Activated CD4-positive, alpha-beta T cell treated with anti-CD3 and anti-CD28 coated beads for 24 hours (primary cell): Measurements from ENCODE around the gene TAS2R20.
"Not testable (repeated sequence)": the region's sequence is repeated elsewhere in the genome, so short reads cannot be mapped to it uniquely, and the experiment has no call there.

ENCODE experiments used
- DNase-seq, 2 donors: peaks; one replicate each; pipeline ENCODE4 v3.0.0-alpha.2; 2020; ENCODE audit warnings: low read depth in 2 of 2

The TAS2R20 gene, protein sequence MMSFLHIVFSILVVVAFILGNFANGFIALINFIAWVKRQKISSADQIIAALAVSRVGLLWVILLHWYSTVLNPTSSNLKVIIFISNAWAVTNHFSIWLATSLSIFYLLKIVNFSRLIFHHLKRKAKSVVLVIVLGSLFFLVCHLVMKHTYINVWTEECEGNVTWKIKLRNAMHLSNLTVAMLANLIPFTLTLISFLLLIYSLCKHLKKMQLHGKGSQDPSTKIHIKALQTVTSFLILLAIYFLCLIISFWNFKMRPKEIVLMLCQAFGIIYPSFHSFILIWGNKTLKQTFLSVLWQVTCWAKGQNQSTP

DNA sequence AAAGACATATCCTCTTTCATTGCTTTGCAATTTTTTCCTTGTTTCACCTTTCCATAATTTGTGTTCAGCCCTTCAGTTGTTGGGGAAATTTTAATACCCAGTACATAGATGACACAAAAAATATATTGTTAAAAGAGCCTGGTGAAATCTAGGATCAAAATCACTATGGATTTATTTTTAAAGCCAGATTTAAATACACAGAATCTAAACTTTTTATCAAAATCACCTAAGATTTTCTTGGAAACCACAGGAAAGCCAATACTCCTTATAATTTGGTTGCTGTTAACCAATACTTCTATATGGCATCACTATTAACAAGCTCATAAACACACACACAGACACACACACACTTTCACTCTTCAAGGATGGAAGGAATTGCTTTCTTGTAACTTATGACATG lies at the start of gene TAS2R20:
Gene TAS2R20 (minus strand): TSS at position 101 of the 400 bp plus-strand sequence. CDS start 429 bp downstream, outside the sequence.
- DNase-seq, result no peak

DNA sequence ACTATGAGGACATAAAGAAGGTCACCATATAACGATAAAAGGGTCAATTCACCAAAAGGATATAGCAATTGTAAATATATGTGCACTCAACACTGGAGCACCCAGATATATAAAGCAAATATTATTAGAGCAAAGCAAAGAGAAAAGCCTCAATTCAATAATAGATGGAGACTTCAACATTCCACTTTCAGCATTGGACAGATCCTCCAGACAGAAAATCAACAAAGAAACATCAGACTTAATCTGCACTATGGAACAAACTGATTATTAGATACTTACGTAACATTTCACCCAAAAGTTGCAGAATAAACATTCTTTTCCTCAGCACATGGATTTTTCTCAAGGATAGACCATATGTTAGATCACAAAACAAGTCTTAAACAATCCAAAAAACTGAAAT lies 43.3 kb upstream of the TAS2R20 start:
- not testable (repeated sequence) for DNase-seq

DNA sequence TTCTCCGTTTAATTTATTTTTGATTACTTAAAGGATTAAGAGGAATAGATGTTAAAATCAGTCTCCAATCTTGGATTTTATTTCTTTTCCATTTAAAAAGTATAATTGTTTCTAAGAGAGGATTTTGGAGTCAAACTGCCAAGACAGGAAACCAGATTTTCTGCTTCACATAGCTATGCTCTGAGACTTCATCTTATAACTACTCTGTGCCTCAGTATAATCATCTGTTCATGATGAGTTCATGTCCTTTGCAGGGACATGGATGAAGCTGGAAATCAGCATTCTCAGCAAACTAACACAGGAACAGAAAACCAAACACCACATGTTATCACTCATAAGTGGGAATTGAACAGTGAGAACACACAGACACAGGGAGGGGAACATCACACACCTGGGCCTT lies 42.1 kb upstream of the TAS2R20 start:
- DNase-seq, result no peak

DNA sequence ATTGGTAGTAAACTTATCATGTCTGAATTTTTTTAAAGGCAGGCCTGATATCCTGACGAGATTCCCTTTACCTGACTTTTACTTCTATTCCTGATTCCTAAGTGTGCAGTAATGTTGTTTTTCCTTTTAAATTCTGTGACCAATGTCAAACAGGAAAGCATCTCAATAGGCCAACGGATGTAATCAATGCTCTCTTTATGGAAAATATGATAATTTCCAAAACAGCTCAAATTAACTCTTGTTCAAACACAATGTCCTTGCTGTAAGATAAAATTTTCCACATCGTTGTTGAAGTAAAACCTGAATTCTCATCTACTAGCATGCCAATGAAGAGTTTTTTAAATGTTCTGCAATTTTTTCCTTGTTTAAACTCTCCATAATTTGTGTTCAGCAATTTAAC lies 41.1 kb upstream of the TAS2R20 start:
- DNase-seq, result no peak

DNA sequence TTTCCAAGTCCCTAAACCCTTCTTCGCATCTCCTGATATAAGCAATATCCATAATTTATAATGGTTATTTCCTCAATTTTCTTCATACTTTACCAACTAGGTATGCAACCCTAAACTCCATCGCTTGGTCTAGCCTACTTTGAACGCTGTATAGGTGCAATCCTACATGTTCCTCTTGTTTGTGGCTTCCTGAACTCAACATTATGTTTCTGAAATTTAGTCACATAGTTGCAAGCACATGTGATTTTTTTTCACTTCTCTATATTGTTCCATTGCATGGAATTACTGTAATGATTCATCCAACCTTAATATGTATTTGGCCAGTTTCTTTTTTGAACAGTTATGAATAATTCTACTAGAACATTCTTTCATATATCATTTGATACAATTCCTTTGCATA lies 35.9 kb upstream of the TAS2R20 start:
- DNase-seq, result not testable (repeated sequence)

DNA sequence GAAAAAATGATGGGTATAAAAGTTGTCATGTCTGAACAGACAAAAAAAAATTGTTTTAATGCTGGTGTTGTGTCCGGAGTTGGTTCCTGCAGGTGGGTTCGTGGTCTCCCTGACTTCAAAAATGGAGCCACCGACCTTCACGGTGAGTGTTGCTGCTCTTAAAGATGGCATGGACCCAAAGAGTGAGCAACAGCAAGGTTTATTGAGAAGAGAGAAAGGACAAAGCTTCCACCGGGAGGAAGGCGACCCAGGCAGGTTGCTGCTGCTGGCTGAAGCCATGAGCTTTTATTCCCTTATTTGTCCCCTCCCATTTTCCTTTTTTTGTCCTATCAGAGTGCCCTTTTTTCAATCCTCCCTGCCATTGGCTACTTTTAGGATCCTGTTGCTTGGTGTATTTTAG lies 33.2 kb upstream of the TAS2R20 start, which contains the start of gene TAS2R31:
Gene TAS2R31 (minus strand): TSS at position 101 of the 400 bp plus-strand sequence. CDS start 72 bp downstream, at position 29.
- no peak for DNase-seq

DNA sequence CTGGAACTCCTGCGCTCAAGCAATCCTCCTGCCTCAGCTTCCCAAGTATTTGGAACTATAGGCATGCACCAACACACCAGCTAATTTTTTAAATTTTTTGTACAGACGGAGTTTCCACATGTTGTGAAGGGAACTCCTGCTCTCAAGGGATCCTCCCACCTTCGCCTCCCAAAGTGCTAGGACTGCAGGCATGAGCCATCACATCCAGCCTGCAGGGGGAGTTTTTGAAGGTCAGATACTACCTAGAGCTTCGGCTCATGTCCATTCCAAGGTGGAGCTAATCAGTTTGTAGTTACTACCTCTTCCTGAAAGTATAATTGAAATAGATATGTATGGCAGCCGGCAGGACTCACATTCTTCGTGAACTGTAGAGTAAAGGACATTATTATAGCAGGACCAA lies 28.0 kb upstream of the TAS2R20 start:
- no peak for DNase-seq

DNA sequence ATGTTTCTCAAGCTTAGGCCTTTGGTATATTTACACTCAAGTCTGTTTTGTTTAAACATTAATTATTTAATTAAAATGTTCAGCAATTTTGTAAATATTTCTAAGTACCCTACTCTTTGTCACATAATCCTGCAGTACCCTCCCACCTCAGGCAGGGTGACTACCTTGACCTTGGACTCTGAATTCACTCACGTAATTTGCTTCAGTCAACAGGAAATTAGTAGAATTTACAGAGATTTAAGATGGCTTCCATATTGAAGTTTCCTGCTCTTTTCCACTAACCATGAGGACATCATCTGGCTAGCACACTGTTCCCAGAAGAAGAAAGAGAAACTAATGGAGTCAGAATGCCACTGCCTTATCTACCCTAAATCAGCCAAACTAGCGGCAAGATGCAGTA lies 25.3 kb upstream of the TAS2R20 start:
- no peak for DNase-seq

DNA sequence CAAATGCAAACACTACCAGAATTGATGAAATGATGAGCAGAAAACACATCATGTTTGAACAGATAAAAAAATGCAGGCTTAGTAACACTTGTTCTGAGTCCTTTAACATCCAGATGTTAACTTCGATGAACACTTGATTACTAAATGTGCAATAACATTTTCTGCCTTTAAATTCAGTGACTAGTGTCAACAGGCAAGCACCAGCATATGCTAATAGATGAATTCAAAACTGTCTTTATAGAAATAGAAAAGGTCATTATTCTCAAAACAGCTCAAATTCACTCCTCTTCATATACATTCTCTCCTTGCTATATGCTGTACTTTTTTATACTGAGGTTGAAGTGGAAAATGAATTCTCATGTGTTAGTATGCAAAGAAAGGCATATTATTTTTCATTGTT lies 24.4 kb upstream of the TAS2R20 start, which contains the start of gene TAS2R19:
Gene TAS2R19 (minus strand): TSS at position 101 of the 400 bp plus-strand sequence. CDS start 49 bp downstream, at position 52.
- DNase-seq, result no peak

DNA sequence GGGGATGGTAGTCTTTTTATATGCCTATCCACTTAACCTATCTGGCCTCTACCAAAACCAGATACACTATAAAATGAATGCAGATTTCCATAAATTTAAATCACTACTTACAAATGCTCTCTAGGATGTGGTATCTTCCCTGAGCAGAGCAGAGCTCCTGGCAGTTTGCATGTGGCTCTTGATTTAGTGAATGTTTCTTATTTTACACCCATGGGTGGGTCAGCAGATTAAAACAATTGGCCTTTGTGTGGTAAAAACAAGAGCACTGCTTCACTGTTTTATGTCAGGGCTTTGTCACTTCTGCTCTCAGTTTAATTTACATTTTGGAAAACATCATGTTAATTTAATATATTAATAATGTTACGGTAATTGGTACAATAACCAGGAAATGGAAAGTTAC lies 18.8 kb upstream of the TAS2R20 start:
- DNase-seq, result no peak

DNA sequence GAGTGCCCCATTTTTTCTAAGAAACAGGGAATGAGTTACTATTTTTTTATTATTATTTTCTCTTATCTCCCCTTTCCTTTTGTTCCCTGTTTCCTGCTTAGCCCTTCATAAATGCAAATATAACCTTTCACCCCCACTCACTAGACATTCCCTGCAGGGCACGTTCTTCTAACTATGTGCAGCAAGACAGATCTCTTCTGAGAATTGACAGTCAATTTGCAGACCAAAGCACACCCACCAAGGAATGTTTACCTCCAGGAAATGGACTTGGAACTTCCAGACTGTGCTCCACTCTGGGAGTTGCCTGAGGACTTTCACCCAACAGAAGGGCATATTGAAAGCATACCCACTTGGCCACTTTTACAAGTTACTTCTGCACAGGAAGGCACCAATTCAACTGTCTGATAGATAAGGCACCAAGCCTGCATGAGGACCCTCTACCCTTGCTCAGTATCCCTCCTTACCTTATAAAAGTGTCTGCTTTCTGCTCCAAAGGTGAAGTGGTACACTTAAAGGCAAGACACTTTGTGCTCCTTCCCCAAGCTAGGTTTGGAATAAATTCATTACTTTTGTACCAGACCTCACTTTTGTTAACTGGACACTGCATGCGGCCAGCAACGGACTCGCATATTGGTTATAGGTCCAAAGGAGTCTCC lies 17.8 kb upstream of the TAS2R20 start:
- no peak for DNase-seq

DNA sequence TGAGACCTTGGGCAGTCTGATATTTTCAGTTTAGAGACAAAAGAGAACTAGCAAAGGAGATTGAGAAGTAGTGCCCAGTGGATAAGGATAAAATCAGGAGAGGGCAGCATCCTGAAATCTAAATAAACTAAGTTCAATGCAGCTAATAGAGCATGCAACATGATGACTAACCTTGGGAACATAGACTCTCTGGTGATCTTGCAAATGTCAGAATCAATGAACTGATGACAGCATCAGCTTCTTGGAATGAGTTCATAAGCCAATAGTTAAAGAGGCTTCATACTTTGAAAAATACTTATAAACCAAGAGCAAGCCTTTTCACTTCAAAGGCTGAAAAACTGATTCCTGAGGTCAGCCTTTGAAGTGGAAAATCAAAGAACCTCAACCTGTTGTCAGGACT lies 16.1 kb upstream of the TAS2R20 start:
- DNase-seq, result no peak

DNA sequence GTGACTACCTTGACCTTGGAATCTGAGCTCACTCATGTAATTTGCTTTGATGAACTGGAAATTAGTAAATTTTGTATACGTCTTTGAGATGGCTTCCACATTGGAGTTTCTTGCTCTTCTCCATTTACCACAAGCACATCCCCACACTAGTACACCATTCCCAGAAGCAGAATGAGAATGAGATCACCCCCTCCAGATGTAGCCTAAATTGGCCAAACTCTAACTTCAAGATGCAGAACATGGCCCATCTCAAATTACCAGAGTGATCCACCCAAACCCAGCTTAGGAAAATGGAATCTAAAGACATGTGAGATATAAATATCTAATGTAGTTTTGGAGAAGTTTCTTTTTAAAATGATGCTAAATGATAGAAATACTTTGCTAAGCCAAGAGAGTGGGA lies 9.5 kb upstream of the TAS2R20 start:
- DNase-seq, result no peak

DNA sequence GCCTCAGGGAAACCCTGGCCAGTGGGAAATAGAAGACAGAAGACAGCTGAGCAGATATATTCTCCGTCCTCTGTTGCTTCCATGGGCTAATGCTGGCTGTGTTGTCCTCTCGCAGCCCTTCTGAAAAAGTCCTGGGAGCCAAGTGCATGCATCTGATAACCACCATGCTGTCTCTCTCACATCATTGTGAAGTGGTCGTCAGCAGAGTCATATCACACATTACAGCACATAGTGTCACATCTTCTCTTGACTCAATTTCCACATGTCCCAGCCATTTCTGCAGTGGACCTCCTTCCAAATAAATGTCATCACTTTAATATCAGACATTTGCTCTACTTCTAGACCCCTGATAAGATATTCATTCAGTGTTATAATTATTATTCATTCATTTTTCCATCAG lies 3.8 kb downstream of the TAS2R20 start:
- no peak for DNase-seq

DNA sequence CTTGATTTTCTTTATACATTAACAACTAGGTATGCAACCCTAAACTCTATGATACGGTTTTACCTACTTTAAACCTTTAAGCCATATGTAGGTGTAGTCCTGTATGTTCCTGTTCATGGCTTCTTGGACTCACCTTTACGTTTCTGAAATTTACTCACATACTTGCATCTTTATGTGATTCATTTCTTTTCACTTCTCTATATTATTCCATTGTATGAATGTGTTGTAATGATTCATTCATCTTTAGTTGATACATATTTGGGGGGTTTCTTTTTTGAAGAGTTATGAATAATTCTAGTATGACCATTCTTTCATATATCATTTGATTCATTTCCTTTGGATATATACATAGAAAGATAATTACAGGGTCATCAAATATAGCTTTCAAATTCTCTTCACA lies 9.0 kb downstream of the TAS2R20 start:
- no peak for DNase-seq

DNA sequence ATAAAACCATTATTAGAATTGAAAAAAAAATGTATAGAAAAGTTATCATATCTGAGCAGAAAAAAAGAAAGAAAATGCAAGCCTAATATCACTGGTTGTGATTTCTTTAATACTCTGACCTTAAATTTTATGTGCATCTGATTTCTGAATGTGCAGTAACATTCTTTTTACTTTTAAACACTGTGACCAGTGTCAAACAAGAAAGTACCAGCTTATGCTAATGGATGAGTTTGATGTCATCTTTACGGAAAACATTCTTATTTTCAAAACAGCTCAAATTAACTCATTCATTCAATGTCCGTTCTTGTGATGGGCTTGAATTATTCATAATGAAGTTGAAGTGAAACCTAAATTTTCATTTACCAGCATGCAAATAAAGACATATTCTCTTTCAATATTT lies 11.3 kb downstream of the TAS2R20 start, which contains the start of gene TAS2R50:
Gene TAS2R50 (minus strand): TSS at position 101 of the 400 bp plus-strand sequence. CDS start 52 bp downstream, at position 49.
- no peak for DNase-seq

DNA sequence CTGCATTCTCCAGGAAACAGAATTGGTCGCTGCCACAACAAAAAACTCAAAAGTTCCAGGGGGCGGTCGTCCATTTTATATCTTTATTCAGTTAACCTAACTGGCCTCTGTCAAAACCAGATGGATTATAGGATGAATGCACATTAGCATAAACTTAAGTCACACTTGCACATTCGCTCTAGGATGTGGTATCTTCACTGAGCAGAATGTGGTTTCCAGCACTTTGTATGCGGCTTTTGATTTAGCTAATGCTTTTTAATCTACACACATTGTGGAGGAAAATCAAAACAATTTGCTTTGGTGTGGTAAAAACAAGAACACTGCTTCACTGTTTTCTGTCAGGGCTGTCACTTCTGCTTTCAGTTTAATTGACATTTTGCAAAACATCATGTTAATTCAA lies 15.9 kb downstream of the TAS2R20 start:
- DNase-seq, result peak in 1 of 2 donors; percentile 6

DNA sequence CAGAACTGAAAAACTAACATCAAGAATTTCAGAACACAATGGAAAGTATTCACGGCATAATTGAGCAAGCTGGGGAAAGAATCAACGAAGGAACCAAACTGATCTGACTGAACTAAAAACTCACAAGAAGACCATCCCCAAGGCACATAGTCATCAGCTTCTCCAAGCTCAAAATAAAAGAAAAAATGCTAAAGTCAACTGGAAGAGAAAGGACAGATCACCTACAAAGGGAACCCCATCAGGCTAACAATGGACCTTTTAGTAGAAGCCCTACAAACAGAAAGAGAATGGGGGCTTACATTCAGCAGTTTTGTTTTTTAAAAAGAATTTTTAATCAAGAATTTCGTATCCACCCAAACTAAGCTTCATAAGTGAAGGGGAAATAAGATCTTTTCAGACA lies 23.1 kb downstream of the TAS2R20 start:
- DNase-seq, result no peak

DNA sequence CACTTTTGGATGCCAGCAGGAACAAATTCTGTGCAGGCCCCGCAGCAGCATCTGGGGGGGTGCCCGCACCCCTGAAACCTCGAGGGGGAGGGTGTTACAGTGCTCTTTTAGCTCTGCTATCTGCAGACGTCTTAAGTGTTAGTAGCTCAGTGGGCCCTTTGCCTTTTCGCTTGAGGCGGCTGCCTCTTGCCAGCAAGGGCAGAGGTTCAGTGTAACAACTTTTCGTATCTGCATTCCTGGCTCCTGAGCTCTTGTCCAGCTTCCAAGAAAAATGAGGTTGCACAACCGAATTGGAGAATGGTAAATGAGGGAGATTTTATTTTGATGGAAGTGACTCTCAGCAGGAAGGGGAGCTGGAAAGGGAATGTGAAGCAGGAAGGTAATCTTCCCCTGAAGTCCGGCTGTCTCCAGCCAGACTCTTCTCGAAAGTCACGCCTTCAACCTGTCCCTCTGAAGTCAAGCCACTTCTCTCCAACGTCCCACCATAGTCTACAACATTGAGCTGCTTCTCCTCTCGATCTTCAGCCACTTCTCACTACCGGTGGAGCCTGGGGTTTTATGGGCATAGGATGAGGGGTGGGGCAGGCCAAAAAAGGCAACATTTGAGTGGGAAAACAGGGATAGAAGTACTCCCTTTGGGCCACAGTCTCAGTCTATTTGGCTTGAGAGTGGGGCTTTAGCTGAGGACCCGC lies 29.2 kb downstream of the TAS2R20 start:
- DNase-seq, result no peak

DNA sequence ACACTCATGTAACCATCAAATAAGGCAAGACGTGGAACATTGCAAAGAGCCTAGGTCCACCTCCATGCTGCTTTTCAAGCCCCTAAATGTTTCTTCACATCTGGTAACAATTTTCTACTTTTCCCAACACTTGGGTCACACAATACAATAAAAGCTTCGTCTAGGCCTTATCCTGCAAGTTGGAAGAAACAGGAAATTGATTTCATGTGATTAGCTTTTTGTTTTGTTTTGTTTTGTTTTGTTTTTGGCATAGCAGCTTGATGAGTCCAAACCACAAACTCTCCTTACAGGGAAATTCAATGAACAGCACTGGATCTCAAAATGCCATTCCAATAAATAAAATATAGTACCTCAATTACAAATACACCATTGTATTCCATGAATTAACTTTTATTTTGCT lies 30.7 kb downstream of the TAS2R20 start:
- no peak for DNase-seq

DNA sequence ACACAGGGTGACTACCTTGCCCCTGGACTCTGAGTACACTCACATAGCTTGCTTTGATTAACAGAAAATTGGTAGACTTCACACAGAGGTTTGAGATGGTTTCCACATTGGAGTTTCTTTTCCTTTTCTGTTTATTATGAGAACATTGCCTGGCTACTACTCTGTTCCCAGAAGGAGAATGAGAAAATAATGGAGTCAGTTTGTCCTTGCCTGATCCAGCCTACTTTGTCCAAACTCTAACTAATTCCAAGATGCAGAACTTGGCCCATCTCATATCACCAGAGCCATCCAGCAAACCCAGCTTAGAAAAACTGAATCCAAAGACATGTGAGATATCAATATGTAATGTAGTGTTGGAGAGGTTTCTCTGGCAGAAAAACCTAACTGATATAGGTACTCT lies 31.8 kb downstream of the TAS2R20 start:
- DNase-seq, result no peak

DNA sequence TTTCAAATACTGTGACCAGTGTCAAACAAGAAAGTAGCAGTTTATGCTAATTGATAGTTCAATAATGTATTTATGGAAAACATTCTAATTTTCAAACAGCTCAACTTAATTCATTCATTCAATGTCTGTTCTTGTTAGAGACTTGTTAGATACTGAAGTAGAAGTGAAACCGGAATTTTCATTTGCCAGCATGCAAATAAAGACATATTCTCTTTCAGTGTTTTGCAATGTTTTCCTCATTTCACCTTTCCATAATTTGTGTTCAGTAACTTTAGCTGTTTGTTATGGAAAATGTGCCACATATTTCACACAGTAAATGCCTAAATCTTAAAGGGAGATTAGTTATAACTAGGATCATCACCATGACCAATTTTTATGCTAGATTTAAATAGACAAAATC lies 32.6 kb downstream of the TAS2R20 start:
- DNase-seq, result no peak

DNA sequence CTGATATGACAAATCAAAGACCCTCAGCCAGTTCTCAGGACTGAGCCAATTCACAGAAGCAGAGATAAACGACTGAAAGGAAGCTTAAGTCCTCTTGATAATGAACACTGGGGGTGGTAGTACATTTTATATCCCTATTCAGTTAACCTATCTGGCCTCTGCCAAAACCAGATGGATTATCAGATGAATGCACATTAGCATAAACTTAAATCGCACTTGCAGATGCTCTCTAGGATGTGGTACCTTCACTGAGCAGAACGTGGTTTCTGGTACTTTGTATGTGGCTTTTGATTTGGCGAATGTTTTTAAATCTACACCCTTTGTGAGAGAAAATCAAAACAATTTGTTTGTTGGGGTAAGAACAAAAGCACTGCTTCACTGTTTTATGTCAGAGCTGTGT lies 37.9 kb downstream of the TAS2R20 start:
- DNase-seq, result no peak
